ENCODE results near the gene DCAF7. TPM values are rescaled to one million over a fixed set of nuclear protein-coding genes. Genes with fewer than 3 reads are reported as not detected.

Gene DCAF7
- total RNA-seq, 4 donors from 2014 or later = 25.5 to 33.3 (median 28.2) TPM

- H3K4me1 ChIP-seq = peaks cover 0 to 15% (median 4%) of the 10 kb centered on the region in 4 donors
- no peaks in the 10 kb centered on the region for H3K36me3 ChIP-seq
- DNase-seq (ENCODE audit: low spot score in 2 of 2) = no peak
- WGBS, 2 donors = 82 to 88% methylated on average over 9 of the region's 9 CpGs
- TF ChIP-seq, protein P1, sequence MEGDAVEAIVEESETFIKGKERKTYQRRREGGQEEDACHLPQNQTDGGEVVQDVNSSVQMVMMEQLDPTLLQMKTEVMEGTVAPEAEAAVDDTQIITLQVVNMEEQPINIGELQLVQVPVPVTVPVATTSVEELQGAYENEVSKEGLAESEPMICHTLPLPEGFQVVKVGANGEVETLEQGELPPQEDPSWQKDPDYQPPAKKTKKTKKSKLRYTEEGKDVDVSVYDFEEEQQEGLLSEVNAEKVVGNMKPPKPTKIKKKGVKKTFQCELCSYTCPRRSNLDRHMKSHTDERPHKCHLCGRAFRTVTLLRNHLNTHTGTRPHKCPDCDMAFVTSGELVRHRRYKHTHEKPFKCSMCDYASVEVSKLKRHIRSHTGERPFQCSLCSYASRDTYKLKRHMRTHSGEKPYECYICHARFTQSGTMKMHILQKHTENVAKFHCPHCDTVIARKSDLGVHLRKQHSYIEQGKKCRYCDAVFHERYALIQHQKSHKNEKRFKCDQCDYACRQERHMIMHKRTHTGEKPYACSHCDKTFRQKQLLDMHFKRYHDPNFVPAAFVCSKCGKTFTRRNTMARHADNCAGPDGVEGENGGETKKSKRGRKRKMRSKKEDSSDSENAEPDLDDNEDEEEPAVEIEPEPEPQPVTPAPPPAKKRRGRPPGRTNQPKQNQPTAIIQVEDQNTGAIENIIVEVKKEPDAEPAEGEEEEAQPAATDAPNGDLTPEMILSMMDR (IDR thresholded peaks at IDR 0.05) = no peak
- TF ChIP-seq EP300 (IDR thresholded peaks at IDR 0.05) (no peak), POLR2A (IDR thresholded peaks at IDR 0.05) (no peak)
- no peaks in the 10 kb centered on the region for H3K27me3 ChIP-seq
- H3K27ac ChIP-seq = no peak overlapping the region
- no peak overlapping the region for H3K4me3 ChIP-seq
- H3K9me3 ChIP-seq = no peaks in the 10 kb centered on the region
Measured at GRCh38 chr17:63546308-63547082, 3.8 kb upstream of the DCAF7 start.

DNA sequence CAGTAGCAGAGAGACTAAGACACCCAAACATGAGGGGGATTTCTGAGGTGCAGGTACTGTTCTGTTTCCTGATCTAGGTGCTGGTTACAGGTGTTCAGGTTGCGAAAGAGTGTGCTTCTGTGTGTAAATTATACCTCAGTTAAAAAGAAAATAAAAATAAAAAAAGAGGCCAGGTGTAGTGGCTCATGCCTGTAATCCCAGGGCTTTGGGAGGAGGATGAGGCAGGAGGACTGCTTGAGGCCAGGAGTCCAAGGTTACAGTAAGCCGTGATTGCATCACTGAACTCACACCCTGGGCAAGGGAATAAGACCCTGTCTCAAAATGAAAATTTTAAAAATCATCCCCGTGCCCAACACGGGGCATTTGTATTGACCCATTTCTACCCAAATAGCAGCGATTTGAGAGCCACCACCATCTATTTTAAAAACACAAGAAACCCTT, 3.2 kb upstream of the DCAF7 start:
- DNase-seq (ENCODE audit: low spot score in 2 of 2) = no peak
- Histone ChIP-seq H3K4me1 (peaks cover 0 to 21% (median 9%) of the 10 kb centered on the region in 4 donors), H3K27me3 (no peaks in the 10 kb centered on the region), H3K27ac (no peak overlapping the region), H3K36me3 (no peaks in the 10 kb centered on the region), H3K9me3 (no peaks in the 10 kb centered on the region), H3K4me3 (no peak overlapping the region)
- WGBS, 2 donors = 65 to 74% methylated on average over 5 of the region's 5 CpGs
- TF ChIP-seq EP300 (IDR thresholded peaks at IDR 0.05) = no peak
- TF ChIP-seq, protein P1 (IDR thresholded peaks at IDR 0.05) = no peak
- TF ChIP-seq POLR2A (IDR thresholded peaks at IDR 0.05) = no peak

GRCh38 chr17:63549289-63549945, 860 bp upstream of the DCAF7 start:
- H3K4me3 ChIP-seq = peak overlapping the region; percentile 60 to 98 (median 86)
- H3K9me3 ChIP-seq = no peaks in the 10 kb centered on the region
- TF ChIP-seq, protein P1 (IDR thresholded peaks at IDR 0.05) = no peak
- no peak for TF ChIP-seq POLR2A (IDR thresholded peaks at IDR 0.05)
- no peak for TF ChIP-seq EP300 (IDR thresholded peaks at IDR 0.05)
- H3K36me3 ChIP-seq = no peaks in the 10 kb centered on the region
- H3K4me1 ChIP-seq = peaks cover 0 to 44% (median 22%) of the 10 kb centered on the region in 4 donors
- DNase-seq (ENCODE audit: low spot score in 2 of 2) = no peak
- H3K27ac ChIP-seq = peak overlapping the region; percentile 61 to 92 (median 92)
- no peaks in the 10 kb centered on the region for H3K27me3 ChIP-seq
- 18% methylated on average over 18 of the region's 18 CpGs for WGBS, 2 donors

- no peak for DNase-seq (ENCODE audit: low spot score in 2 of 2)
- TF ChIP-seq, protein P1 (IDR thresholded peaks at IDR 0.05) = no peak
- TF ChIP-seq POLR2A (IDR thresholded peaks at IDR 0.05) = no peak
- no peak for TF ChIP-seq EP300 (IDR thresholded peaks at IDR 0.05)
- H3K27me3 ChIP-seq = no peaks in the 10 kb centered on the region
- H3K27ac ChIP-seq = peak overlapping the region; percentile 80 to 95 (median 92)
- no peaks in the 10 kb centered on the region for H3K9me3 ChIP-seq
- no peaks in the 10 kb centered on the region for H3K36me3 ChIP-seq
- peaks cover 0 to 59% (median 22%) of the 10 kb centered on the region in 4 donors for H3K4me1 ChIP-seq
- H3K4me3 ChIP-seq = peak overlapping the region; percentile 80 to 100 (median 96)
- 0 to 1% methylated on average over 29 to 30 of the region's 32 CpGs for WGBS, 2 donors
Measured at GRCh38 chr17:63550817-63551639, 751 bp downstream of the DCAF7 start.
